Measurements from ENCODE around the gene PAQR9. TPM values are rescaled to one million over a fixed set of nuclear protein-coding genes. Genes with fewer than 3 reads are reported as not detected.

Gene PAQR9
- total RNA-seq, 4 donors from 2014 or later = 0.20 to 1.0 (median 0.27) TPM; not detected in 1

DNA sequence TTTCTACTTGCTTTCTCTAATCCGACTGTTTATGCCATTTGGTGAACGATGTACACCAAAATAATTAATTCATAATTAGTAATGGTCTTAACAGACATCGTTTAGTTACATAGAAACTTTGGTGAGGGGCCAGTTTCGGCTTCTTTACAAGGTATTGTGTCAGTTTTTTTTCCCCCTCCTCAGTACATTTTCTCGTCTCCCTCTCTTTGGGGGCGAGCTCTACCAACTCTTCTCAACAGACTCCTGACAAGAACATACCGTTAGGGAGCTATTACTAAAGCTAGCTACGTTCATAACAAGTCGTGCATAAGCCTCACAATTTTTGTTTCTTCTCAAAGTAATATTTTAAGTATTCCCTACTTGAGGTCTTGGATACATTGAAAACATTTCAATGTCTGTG lies 39.3 kb upstream of the PAQR9 start:
- no peak for DNase-seq
- no peaks in the 10 kb centered on the region for H3K36me3 ChIP-seq
- H3K4me3 ChIP-seq = peak overlapping the region; percentile 65 to 95 (median 87)
- peaks cover 53 to 54% of the 10 kb centered on the region in 2 donors for H3K4me1 ChIP-seq
- ATAC-seq = no peak
- intact Hi-C loops (cut with DNase I; ENCODE audit: low total_unique reads) (loop anchor here (5.0 kb wide), 2 partner anchors 425 to 555 kb away; partner anchors contain the start of genes ATR and XRN1), in situ Hi-C loops (cut with MboI; ENCODE audit: low sequenced_read_pairs in 4 of 4) (loop anchor here in 1 of 4 donors (10.0 to 25.0 kb wide), 2 partner anchors 408 to 565 kb away; partner anchors contain the start of genes PLS1 and XRN1)
- H3K27me3 ChIP-seq = no peaks in the 10 kb centered on the region
- H3K27ac ChIP-seq = peak overlapping the region; percentile 92 to 95 (median 94)
- no peaks in the 10 kb centered on the region for H3K9me3 ChIP-seq
- TF ChIP-seq, protein P1, sequence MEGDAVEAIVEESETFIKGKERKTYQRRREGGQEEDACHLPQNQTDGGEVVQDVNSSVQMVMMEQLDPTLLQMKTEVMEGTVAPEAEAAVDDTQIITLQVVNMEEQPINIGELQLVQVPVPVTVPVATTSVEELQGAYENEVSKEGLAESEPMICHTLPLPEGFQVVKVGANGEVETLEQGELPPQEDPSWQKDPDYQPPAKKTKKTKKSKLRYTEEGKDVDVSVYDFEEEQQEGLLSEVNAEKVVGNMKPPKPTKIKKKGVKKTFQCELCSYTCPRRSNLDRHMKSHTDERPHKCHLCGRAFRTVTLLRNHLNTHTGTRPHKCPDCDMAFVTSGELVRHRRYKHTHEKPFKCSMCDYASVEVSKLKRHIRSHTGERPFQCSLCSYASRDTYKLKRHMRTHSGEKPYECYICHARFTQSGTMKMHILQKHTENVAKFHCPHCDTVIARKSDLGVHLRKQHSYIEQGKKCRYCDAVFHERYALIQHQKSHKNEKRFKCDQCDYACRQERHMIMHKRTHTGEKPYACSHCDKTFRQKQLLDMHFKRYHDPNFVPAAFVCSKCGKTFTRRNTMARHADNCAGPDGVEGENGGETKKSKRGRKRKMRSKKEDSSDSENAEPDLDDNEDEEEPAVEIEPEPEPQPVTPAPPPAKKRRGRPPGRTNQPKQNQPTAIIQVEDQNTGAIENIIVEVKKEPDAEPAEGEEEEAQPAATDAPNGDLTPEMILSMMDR (IDR thresholded peaks at IDR 0.05 in 4 of 5, conservative IDR thresholded peaks at IDR 0.05 in 1 of 5) = no peak
- TF ChIP-seq POLR2A (IDR thresholded peaks at IDR 0.05) = no peak

DNA sequence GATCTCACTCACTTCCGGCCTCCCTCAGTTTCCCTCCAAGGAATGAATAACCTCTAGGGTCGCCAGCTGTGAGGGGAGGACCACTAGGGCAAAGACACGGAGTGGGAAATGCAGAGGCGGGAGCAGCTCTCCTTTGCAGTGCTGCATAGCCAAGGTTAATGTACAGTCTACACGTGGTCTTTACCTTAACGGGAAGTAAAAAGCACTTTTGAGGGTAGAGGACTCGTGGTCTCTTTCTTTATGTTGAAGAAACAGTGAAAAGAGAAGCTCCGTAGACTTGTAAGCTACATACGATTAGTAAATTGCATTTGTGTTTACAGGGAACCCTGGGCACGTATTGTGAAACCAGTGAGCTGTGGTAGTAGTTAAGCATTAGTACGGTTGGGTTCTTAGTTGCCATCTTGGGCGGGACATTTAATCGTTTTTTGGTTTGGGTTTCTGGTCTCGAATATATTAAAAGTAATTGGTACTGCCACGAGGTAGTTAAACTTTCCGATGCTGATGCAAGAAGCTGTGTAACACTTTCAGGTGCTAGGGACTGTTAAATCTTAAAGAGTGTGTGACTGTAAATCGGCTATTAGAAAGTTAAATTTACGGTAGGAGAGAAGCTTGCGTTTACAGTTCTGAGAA lies 38.7 kb upstream of the PAQR9 start:
- Histone ChIP-seq H3K36me3 (no peaks in the 10 kb centered on the region), H3K4me3 (peak overlapping the region; percentile 65 to 95 (median 87)), H3K27me3 (no peaks in the 10 kb centered on the region), H3K9me3 (no peaks in the 10 kb centered on the region), H3K27ac (peak overlapping the region; percentile 92 to 95 (median 94)), H3K4me1 (peaks cover 53% of the 10 kb centered on the region in 2 donors)
- intact Hi-C loops (cut with DNase I; ENCODE audit: low total_unique reads) = loop anchor here (5.0 kb wide), 2 partner anchors 425 to 555 kb away; partner anchors contain the start of genes ATR and XRN1
- ATAC-seq (peak; percentile 14 to 17), DNase-seq (no peak)
- in situ Hi-C loops (cut with MboI; ENCODE audit: low sequenced_read_pairs in 4 of 4) = loop anchor here in 1 of 4 donors (10.0 to 25.0 kb wide), 2 partner anchors 407 to 565 kb away; partner anchors contain the start of genes PLS1 and XRN1
- TF ChIP-seq POLR2A (IDR thresholded peaks at IDR 0.05) = no peak
- TF ChIP-seq, protein P1 (IDR thresholded peaks at IDR 0.05 in 4 of 5, conservative IDR thresholded peaks at IDR 0.05 in 1 of 5) = no peak

DNA sequence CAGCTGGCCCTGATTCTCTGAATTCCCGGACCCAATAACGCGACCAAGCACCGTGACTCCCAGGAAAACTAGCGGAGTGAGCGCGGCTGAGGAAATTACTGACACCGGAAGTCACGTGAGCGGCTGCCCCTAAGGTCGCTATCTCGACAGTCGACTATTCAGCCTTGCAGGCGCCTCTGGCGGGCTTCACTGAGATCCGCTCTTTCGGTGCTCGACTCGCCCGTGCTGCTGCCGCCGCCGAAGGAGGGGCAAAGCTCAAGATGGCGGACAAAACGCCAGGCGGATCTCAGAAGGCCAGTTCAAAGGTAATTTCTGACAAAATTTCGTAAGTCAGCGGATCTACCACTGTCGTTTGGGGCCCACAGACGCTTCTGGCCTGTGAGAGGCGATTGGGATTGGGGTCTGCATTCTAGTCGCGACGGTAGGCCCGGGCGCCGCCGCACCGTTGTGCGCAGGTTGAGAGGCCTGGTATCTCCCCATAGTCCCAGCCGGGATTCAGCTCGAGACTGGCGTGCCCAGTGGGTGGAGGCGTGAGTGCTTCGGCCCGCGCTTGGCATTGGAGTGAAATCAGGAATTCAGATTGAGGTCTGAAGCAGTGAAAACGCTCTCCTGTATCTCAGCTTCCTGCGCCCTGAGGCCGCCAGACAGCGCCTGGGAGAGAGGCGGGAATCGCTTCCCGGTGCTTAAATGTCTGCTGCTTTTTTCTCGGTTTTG lies 38.1 kb upstream of the PAQR9 start, which contains the start of gene U2SURP:
Gene U2SURP (plus strand): TSS at position 202 of the 714 bp plus-strand sequence. CDS start 59 bp downstream, at position 261.
- Histone ChIP-seq H3K27me3 (no peaks in the 10 kb centered on the region), H3K4me1 (peaks cover 49 to 53% of the 10 kb centered on the region in 2 donors), H3K27ac (peak within 1 kb of the TSS; percentile 92 to 95 (median 94)), H3K36me3 (no peaks in the 10 kb centered on the region), H3K9me3 (no peaks in the 10 kb centered on the region), H3K4me3 (peak within 1 kb of the TSS; percentile 65 to 95 (median 87))
- TF ChIP-seq POLR2A (IDR thresholded peaks at IDR 0.05) = peak; percentile 80 to 82
- TF ChIP-seq, protein P1 (IDR thresholded peaks at IDR 0.05 in 4 of 5, conservative IDR thresholded peaks at IDR 0.05 in 1 of 5) = peak in 1 of 5 experiments; percentile 26
- ATAC-seq = peak; percentile 92 to 94
- DNase-seq = peak; percentile 95 to 96
- intact Hi-C loops (cut with DNase I; ENCODE audit: low total_unique reads) (loop anchor here (1.0 to 5.0 kb wide), 3 partner anchors 14 to 554 kb away; partner anchors contain the start of genes ATR and XRN1), in situ Hi-C loops (cut with MboI; ENCODE audit: low sequenced_read_pairs in 4 of 4) (loop anchor here in 1 of 4 donors (10.0 to 25.0 kb wide), 2 partner anchors 407 to 564 kb away; partner anchors contain the start of genes PLS1 and XRN1)

DNA sequence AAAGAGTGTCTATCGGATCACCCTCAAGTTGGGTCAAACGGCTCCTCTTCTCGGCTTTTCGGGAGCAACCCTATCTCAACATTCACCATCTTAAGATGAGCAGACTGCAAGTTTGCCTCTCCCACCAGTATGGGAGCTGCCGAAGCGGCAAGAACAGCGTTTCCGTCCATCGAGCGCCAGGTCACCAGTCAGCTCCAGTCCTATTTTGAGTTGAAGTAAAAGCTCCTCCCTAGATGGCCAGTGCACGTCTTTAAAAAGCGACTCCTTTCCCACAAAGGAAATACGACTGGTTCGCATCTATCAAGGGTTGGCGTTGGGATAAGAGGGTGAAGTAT lies 37.5 kb upstream of the PAQR9 start:
- H3K27ac ChIP-seq = peak overlapping the region; percentile 92 to 95 (median 94)
- H3K9me3 ChIP-seq = no peaks in the 10 kb centered on the region
- peaks cover 44 to 50% of the 10 kb centered on the region in 2 donors for H3K4me1 ChIP-seq
- ATAC-seq (peak; percentile 86 to 89), DNase-seq (peak in 1 of 2 donors; percentile 69)
- no peaks in the 10 kb centered on the region for H3K27me3 ChIP-seq
- in situ Hi-C loops (cut with MboI; ENCODE audit: low sequenced_read_pairs in 4 of 4) (loop anchor here in 1 of 4 donors (10.0 to 25.0 kb wide), 2 partner anchors 406 to 564 kb away; partner anchors contain the start of genes PLS1 and XRN1), intact Hi-C loops (cut with DNase I; ENCODE audit: low total_unique reads) (loop anchor here (1.0 to 5.0 kb wide), 3 partner anchors 14 to 554 kb away; partner anchors contain the start of genes ATR and XRN1)
- H3K4me3 ChIP-seq = peak overlapping the region; percentile 65 to 95 (median 87)
- H3K36me3 ChIP-seq = no peaks in the 10 kb centered on the region
- no peak for TF ChIP-seq POLR2A (IDR thresholded peaks at IDR 0.05)
- TF ChIP-seq, protein P1 (IDR thresholded peaks at IDR 0.05 in 4 of 5, conservative IDR thresholded peaks at IDR 0.05 in 1 of 5) = no peak
